Natural killer cell treated with Interleukin-12 subunit alpha and Interleukin-12 subunit beta and Interleukin-15 and Interleukin-18, amount 100 ng/mL, for 72 hours (primary cell): Measurements from ENCODE around the gene NEURL3. TPM values are rescaled to one million over a fixed set of nuclear protein-coding genes. Genes with fewer than 3 reads are reported as not detected.

ENCODE experiments used
- ATAC-seq, 2 donors: fragments of 150-1000 bp; cut with Tn5 transposase in 1 of 2; sonication (Bioruptor Pico), chemical (Tn5 transposase) in 1 of 2; 2 replicates each; pipeline ENCODE4 v1.10.0; 2021
- DNase-seq: peaks from one replicate; pipeline ENCODE4 v3.0.0; 2022; ENCODE audit warnings: low spot score
- H3K27ac Mint-ChIP-seq, 2 donors: 1 replicate in 1 of 2; 2 replicates in 1 of 2; pipeline ENCODE4 v1.8.0; 2022; ENCODE audit warnings: mixed read lengths in 2 of 2, mild to moderate bottlenecking in 1 of 2, moderate library complexity in 1 of 2
- H3K27me3 Mint-ChIP-seq, 2 donors: 1 replicate in 1 of 2; 2 replicates in 1 of 2; pipeline ENCODE4 v1.8.0; 2022; ENCODE audit warnings: mixed read lengths in 2 of 2
- H3K36me3 Mint-ChIP-seq: one replicate; pipeline ENCODE4 v1.8.0; 2022; ENCODE audit warnings: mixed read lengths
- H3K4me1 Mint-ChIP-seq, 2 donors: 1 replicate in 1 of 2; 2 replicates in 1 of 2; pipeline ENCODE4 v1.8.0; 2022; ENCODE audit warnings: low read depth in 2 of 2, mixed read lengths in 2 of 2, mild to moderate bottlenecking in 1 of 2
- H3K4me3 Mint-ChIP-seq: one replicate; pipeline ENCODE4 v1.8.0; 2022; ENCODE audit warnings: mixed read lengths
- H3K9me3 Mint-ChIP-seq: 2 replicates; pipeline ENCODE4 v1.8.0; 2022; ENCODE audit warnings: mixed read lengths
- total RNA-seq, 2 donors: library from RNA; stranded (reverse); gene quantifications; one replicate each; pipeline ENCODE4 v1.2.3, GENCODE V29; 2022

NEURL3 gene
- total RNA-seq, 2 donors from 2014 or later = 0.64 TPM; not detected in 1

DNA sequence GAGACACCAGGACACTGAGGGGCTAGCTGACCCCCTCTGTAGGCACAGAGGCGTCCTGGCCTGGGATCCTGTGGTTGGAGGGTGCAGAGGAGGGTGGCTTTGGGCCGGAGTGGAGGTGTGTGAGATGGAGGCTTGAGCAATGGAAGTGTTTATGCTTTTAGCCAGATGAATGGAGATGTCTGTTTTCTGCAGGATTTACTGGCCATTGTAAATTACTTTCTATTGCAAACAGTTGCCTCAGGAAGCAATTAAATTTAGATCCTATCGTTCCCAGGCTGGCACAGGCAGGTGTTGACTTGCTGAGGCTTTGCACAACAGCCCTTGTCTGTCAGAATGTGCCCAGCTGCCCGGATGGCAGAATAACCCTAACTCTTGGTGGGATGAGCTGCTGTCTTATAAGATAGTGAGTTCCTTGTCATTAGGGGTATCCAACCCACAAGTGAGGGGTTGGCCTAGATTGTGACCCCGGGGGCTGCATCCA is 29.6 kb upstream of the NEURL3 start:
- H3K9me3 Mint-ChIP-seq = no peaks in the 10 kb centered on the region
- no peak for ATAC-seq
- H3K27me3 Mint-ChIP-seq = no peaks in the 10 kb centered on the region
- H3K27ac Mint-ChIP-seq = peak overlapping the region; percentile 35 to 94
- H3K4me1 Mint-ChIP-seq = peaks cover 60% of the 10 kb centered on the region in 2 donors
- no peaks in the 10 kb centered on the region for H3K36me3 Mint-ChIP-seq
- no peak for DNase-seq
- no peak overlapping the region for H3K4me3 Mint-ChIP-seq

- Mint-ChIP-seq H3K4me3 (no peak overlapping the region), H3K4me1 (peaks cover 58 to 60% of the 10 kb centered on the region in 2 donors), H3K9me3 (no peaks in the 10 kb centered on the region), H3K36me3 (no peaks in the 10 kb centered on the region), H3K27me3 (no peaks in the 10 kb centered on the region), H3K27ac (peak overlapping the region; percentile 35 to 94)
- ATAC-seq (no peak), DNase-seq (no peak)
These were observed 29.0 kb upstream of the NEURL3 start for GRCh38 chr2:96534141-96534540.

- no peak for ATAC-seq
- peak overlapping the region; percentile 35 to 94 for H3K27ac Mint-ChIP-seq
These were observed 28.3 kb upstream of the NEURL3 start for GRCh38 chr2:96533292-96534073.

DNA sequence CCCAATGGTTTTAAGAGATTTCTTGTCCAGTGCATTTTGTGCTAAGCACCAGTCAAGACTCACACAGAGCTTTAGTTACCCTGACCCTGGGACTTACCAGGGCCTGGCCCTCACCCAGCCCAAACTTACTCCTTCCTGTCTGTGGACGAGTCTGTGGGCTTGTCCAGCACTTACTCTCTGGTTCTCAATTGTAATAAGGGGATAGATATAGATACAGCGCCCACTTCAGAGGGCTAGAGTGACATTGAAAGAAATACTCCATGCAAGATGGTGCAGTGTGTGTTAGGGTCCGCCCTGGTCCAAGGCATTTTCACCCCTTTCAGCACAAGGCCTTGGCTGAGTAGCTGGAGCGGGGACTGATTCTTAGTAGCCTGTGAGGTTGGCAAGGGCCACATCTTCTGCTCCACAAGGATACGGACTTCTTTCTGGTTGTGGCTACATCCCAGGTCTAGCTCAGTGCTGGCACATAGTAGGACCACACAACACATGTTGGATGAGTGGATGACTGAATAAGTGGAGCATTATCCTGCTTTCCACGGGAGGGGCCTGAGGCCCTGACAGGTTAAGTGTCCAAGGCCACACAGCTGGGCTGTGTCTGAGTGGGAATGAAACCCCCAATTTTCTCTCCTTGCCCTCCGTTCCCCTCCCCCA is 27.6 kb upstream of the NEURL3 start:
- no peak for ATAC-seq
- DNase-seq = no peak
- H3K27me3 Mint-ChIP-seq = no peaks in the 10 kb centered on the region
- H3K4me1 Mint-ChIP-seq = peaks cover 62 to 66% of the 10 kb centered on the region in 2 donors
- H3K27ac Mint-ChIP-seq = peak overlapping the region; percentile 94 to 98
- H3K4me3 Mint-ChIP-seq = peak overlapping the region; percentile 82
- no peaks in the 10 kb centered on the region for H3K36me3 Mint-ChIP-seq
- no peaks in the 10 kb centered on the region for H3K9me3 Mint-ChIP-seq

More at GRCh38 chr2:96533292-96534073, 28.3 kb upstream of the NEURL3 start:
- no peaks in the 10 kb centered on the region for H3K9me3 Mint-ChIP-seq
- peaks cover 58 to 60% of the 10 kb centered on the region in 2 donors for H3K4me1 Mint-ChIP-seq
- H3K27me3 Mint-ChIP-seq = no peaks in the 10 kb centered on the region
- DNase-seq = no peak
- no peak overlapping the region for H3K4me3 Mint-ChIP-seq
- no peaks in the 10 kb centered on the region for H3K36me3 Mint-ChIP-seq

DNA sequence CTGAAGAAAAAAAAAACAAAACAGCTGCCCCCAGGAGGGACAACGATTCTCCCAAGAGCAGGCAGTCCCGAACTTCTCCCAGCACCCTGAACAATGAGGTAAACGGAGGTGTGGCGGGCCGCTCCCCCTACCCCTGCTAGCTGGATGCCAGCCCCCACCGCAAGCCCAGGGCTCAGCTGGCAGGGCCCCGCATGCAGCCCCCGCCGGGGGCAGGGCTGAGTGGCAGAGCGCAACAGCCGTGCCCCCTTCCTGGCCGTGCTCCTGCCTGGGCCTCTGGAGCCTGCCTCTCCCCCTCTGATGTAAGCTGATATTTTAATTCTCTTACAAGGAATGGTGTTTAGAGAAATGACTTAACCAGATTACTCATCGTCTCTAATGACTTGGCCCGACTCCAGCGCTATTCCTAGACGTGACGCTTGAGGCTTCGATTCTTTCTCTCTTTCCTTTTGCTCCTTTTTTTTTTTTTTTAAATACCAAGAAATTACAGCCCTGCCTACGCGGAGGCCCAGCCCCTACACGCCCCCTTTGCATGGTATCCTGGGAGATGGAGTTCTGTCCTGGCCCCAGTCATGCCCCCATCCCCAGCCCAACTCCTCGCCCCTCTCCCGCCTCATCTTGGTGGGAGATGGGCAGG is 26.8 kb upstream of the NEURL3 start:
- H3K36me3 Mint-ChIP-seq = no peaks in the 10 kb centered on the region
- H3K4me3 Mint-ChIP-seq = peak overlapping the region; percentile 82
- peaks cover 64 to 69% of the 10 kb centered on the region in 2 donors for H3K4me1 Mint-ChIP-seq
- no peaks in the 10 kb centered on the region for H3K9me3 Mint-ChIP-seq
- no peaks in the 10 kb centered on the region for H3K27me3 Mint-ChIP-seq
- peak overlapping the region; percentile 94 to 98 for H3K27ac Mint-ChIP-seq
- ATAC-seq = peak; percentile 50 to 61
- peak; percentile 88 for DNase-seq

- ATAC-seq (no peak), DNase-seq (no peak)
- Mint-ChIP-seq H3K9me3 (no peaks in the 10 kb centered on the region), H3K27ac (peak overlapping the region; percentile 94 to 98), H3K27me3 (no peaks in the 10 kb centered on the region), H3K4me1 (peaks cover 68 to 74% of the 10 kb centered on the region in 2 donors), H3K36me3 (no peaks in the 10 kb centered on the region), H3K4me3 (peak overlapping the region; percentile 82)
These were observed 26.2 kb upstream of the NEURL3 start for GRCh38 chr2:96531366-96531765.

DNA sequence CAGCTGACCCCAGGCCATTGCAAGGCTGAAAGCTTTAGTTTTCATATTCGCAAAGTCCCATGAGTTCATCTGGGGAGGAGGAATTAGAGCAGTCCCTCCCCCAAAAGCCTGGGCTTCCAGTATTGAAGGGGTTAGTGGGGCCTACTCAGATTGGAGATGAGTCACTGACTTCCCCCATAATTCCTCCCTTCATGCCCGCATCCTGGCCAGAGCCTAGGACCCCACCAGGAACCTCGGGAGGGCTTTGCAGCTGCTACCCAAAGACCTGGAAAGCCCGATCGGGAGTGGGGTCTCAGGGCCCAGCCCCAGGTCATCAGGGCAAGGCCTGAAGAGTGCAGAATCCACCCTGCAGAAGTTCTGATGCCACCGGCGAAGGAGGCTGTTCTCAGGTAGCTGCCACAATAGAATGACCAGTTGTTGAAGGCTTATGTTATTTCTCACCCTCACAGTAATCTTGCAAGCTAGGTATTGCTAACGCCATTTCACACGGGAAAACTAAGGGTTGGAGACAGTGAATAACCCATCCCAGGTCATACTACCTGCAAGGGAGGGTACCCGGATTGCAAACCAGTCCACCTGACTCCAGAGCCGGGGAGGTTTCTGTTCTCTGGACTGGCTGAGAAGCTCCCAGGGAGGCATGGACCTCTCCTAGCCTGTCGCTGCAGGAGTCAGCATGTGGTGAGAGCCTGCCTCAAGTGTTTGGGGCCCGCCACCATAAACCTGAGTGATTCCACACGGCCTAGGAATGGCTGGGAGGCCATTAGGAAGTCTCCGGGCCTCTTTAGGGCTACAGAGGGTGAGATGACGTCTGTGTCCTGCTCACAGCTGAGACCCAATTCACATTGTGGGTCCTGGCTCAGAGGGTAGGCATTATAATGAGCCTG is 25.6 kb upstream of the NEURL3 start:
- Mint-ChIP-seq H3K27me3 (no peaks in the 10 kb centered on the region), H3K27ac (peak overlapping the region; percentile 94 to 98), H3K9me3 (no peaks in the 10 kb centered on the region), H3K36me3 (no peaks in the 10 kb centered on the region), H3K4me3 (peak overlapping the region; percentile 83), H3K4me1 (peaks cover 67% of the 10 kb centered on the region in 2 donors)
- ATAC-seq (no peak), DNase-seq (no peak)

GRCh38 chr2:96530144-96530430 is 24.9 kb upstream of the NEURL3 start:
- no peak for ATAC-seq
- Mint-ChIP-seq H3K9me3 (no peaks in the 10 kb centered on the region), H3K27ac (peak overlapping the region; percentile 94 to 95), H3K27me3 (no peaks in the 10 kb centered on the region), H3K4me3 (peak overlapping the region; percentile 83), H3K4me1 (peaks cover 61 to 62% of the 10 kb centered on the region in 2 donors), H3K36me3 (no peaks in the 10 kb centered on the region)
- DNase-seq = no peak

GRCh38 chr2:96529376-96530143 is 24.4 kb upstream of the NEURL3 start:
- peaks cover 61 to 65% of the 10 kb centered on the region in 2 donors for H3K4me1 Mint-ChIP-seq
- ATAC-seq = no peak
- no peaks in the 10 kb centered on the region for H3K27me3 Mint-ChIP-seq
- H3K27ac Mint-ChIP-seq = peak overlapping the region; percentile 94 to 95
- no peaks in the 10 kb centered on the region for H3K9me3 Mint-ChIP-seq
- peak overlapping the region; percentile 83 for H3K4me3 Mint-ChIP-seq
- DNase-seq = no peak
- H3K36me3 Mint-ChIP-seq = no peaks in the 10 kb centered on the region

DNA sequence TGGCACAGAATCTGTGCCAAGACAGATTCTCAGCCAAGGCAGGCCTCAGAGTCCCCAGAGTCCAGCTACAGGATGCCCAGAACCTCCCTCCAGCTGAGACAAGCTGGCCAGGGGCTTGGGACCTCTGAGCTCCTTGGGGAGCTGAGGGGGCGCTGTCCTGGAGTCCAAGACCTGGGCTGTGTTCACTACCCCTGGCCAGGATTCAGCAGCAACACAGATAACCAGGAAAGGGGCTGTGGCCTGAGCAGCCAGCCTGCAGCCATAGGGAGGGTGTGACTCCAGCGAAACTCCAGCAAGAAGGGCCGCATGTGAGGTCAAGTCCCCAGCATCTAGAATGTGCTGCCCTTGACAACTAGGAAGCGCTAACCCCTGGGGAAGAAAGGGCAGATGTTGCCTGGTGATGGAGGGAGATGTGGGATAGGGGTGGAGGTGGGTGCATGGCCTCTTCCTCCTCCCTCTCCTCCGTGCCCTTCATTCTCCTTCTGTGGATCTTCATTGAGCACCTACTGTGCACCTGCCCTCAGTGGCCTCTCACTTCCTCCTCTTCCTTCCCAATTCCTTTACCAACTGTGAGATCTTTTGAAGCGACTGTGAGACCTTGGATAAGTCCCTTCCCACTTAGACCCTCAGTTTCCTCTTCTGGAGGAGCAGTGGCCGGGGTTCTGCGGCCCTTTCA is 23.7 kb upstream of the NEURL3 start:
- ATAC-seq = no peak
- peaks cover 63 to 67% of the 10 kb centered on the region in 2 donors for H3K4me1 Mint-ChIP-seq
- peak overlapping the region; percentile 94 to 95 for H3K27ac Mint-ChIP-seq
- H3K27me3 Mint-ChIP-seq = no peaks in the 10 kb centered on the region
- H3K9me3 Mint-ChIP-seq = no peaks in the 10 kb centered on the region
- DNase-seq = no peak
- no peaks in the 10 kb centered on the region for H3K36me3 Mint-ChIP-seq
- H3K4me3 Mint-ChIP-seq = peak overlapping the region; percentile 83

DNA sequence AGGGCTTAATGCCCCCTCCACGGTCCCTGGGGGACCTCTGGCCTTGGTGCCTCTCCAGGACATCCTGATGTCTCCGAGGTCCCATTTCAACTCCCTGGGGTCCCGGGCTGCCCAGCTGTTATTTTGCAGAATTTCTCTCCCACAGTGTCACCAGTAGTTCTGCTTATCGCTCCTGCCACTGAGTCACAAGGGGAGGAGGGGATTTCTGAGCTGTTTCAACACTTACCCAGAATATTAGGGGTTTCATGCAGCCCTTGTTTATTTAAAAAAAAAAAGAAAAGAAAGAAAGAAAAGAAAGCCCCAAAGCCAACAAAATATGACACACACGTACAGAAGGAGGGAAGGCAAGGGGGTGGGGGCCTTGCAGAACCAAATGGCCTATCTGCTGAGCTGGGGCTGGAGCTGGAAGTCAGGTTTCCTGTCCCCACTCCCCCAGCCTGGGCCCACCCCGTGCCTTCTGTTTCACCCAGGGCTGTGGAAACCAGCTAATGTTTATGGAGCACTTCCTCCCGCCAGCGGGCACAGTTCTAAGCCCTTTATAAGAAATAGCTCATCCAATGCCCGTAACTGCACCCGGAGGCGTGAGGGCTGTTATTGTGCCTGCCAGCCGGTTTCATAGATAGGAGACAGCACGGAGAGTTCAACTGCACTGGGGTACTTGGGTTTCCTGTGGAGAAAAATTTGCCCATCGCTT is 23.0 kb upstream of the NEURL3 start:
- peak overlapping the region; percentile 83 for H3K4me3 Mint-ChIP-seq
- peaks cover 66 to 69% of the 10 kb centered on the region in 2 donors for H3K4me1 Mint-ChIP-seq
- H3K27ac Mint-ChIP-seq = peak overlapping the region; percentile 94 to 95

More for the DNA sequence above, 23.0 kb upstream of the NEURL3 start:
- ATAC-seq (peak; percentile 54 to 71), DNase-seq (peak; percentile 79)
- H3K27me3 Mint-ChIP-seq = no peaks in the 10 kb centered on the region
- no peaks in the 10 kb centered on the region for H3K36me3 Mint-ChIP-seq
- H3K9me3 Mint-ChIP-seq = no peaks in the 10 kb centered on the region
